Fibroblast of lung (primary cell): ENCODE measurements around the gene DYNLT1.

Experiments used
- EZH2 ChIP-seq: IDR thresholded peaks from 2 replicates; pipeline ENCODE4 v1.5.1; 2012; ENCODE audit warnings: low read length, control low read depth, mild to moderate bottlenecking; ENCODE audit errors: missing control alignments
- TF ChIP-seq, protein P1 (sequence below), 2 donors: IDR thresholded peaks in 1 of 2; conservative IDR thresholded peaks in 1 of 2; 1 replicate in 1 of 2; 2 replicates in 1 of 2; pipeline ENCODE4 v1.5.1; 2011 to 2012; ENCODE audit warnings: low read length in 2 of 2, control low read depth in 1 of 2, inconsistent platforms in 1 of 2, low read depth in 1 of 2, mild to moderate bottlenecking in 1 of 2

GRCh38 chr6:158621694-158622544 is 22.6 kb downstream of the DYNLT1 start:
- TF ChIP-seq, protein P1, sequence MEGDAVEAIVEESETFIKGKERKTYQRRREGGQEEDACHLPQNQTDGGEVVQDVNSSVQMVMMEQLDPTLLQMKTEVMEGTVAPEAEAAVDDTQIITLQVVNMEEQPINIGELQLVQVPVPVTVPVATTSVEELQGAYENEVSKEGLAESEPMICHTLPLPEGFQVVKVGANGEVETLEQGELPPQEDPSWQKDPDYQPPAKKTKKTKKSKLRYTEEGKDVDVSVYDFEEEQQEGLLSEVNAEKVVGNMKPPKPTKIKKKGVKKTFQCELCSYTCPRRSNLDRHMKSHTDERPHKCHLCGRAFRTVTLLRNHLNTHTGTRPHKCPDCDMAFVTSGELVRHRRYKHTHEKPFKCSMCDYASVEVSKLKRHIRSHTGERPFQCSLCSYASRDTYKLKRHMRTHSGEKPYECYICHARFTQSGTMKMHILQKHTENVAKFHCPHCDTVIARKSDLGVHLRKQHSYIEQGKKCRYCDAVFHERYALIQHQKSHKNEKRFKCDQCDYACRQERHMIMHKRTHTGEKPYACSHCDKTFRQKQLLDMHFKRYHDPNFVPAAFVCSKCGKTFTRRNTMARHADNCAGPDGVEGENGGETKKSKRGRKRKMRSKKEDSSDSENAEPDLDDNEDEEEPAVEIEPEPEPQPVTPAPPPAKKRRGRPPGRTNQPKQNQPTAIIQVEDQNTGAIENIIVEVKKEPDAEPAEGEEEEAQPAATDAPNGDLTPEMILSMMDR (conservative IDR thresholded peaks at IDR 0.05 in 1 of 2, IDR thresholded peaks at IDR 0.05 in 1 of 2; ENCODE audit: low read depth in 1 of 2, low read length in 2 of 2) = no peak
- TF ChIP-seq EZH2 = no peak
